ENCODE data around the gene MPDZ. TPM values are rescaled to one million over a fixed set of nuclear protein-coding genes. Genes with fewer than 3 reads are reported as not detected.

MPDZ gene
- total RNA-seq, 1 experiment from 2014 or later = 46.7 TPM

DNA sequence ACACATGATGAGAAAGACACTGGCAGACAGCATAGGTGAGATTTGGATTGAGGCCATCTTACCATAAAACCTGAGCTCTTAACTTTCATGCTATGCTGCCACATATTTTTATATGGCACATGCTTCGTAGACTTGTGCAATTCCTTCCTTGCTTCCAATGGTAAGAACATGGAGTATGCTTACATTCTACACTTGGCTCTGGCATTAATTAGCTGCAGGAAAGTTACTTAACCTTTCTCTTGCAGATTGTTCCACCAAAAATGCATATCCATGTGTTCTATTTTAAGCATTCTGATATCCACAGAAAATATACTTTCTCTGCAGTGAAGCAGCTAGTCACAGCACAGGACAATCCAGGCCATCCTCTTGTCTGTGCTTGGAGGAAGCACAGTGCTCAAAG is 119.4 kb downstream of the MPDZ start:
- H3K79me1 ChIP-seq (ENCODE audit: insufficient read depth, low read depth, low read length, poor library complexity, severe bottlenecking) = no peaks in the 10 kb centered on the region

More for the DNA sequence above, 119.4 kb downstream of the MPDZ start:
- no peak for DNase-seq
- Histone ChIP-seq H2AFZ (ENCODE audit: low read length) (no peak overlapping the region), H3T11ph (ENCODE audit: low read length) (no peak overlapping the region), H3K9me3 (ENCODE audit: control insufficient read depth, low read depth, low read length) (no peaks in the 10 kb centered on the region), H2AK5ac (ENCODE audit: insufficient read length, low read length) (no peak overlapping the region), H3K4me1 (ENCODE audit: insufficient read depth, low read length) (peaks cover 7% of the 10 kb centered on the region), H2BK5ac (ENCODE audit: insufficient read length, low read length) (no peak overlapping the region), H3K4ac (ENCODE audit: low read depth, low read length) (no peak overlapping the region), H3K23me2 (ENCODE audit: insufficient read length, low read depth, low read length, poor library complexity, severe bottlenecking) (no peaks in the 10 kb centered on the region), H2BK20ac (ENCODE audit: low read depth, low read length, poor library complexity, severe bottlenecking) (no peak overlapping the region), H4K20me1 (ENCODE audit: control insufficient read depth, insufficient read depth, insufficient read length) (no peaks in the 10 kb centered on the region), H4K8ac (replicated peaks; ENCODE audit: insufficient read length, low read depth, low read length) (no peak overlapping the region), H3K4me2 (ENCODE audit: insufficient read depth, insufficient read length, low read length) (no peak overlapping the region), H3K27ac (ENCODE audit: insufficient read length, low read depth, low read length) (no peak overlapping the region), H3K14ac (ENCODE audit: insufficient read depth, low read length) (no peak overlapping the region), H2BK12ac (ENCODE audit: insufficient read length, low read depth, low read length) (no peak overlapping the region), H2BK15ac (ENCODE audit: low read depth, low read length) (no peak overlapping the region), H3K18ac (ENCODE audit: insufficient read length, low read depth, low read length) (no peak overlapping the region), H3K56ac (ENCODE audit: insufficient read length, low read depth, low read length) (no peak overlapping the region), H3K9ac (ENCODE audit: extremely low read depth, insufficient read length, low read length) (no peak overlapping the region), H3K23ac (ENCODE audit: insufficient read length, low read depth, low read length) (no peak overlapping the region), H3K27me3 (ENCODE audit: insufficient read depth, low read length) (no peaks in the 10 kb centered on the region), H4K91ac (ENCODE audit: insufficient read length, low read depth, low read length) (no peak overlapping the region), H3K79me2 (ENCODE audit: insufficient read depth, low read length) (no peaks in the 10 kb centered on the region), H2BK120ac (ENCODE audit: low read depth, low read length, poor library complexity, severe bottlenecking) (no peak overlapping the region), H4K5ac (ENCODE audit: insufficient read length, low read depth, low read length) (no peak overlapping the region)
- WGBS (ENCODE audit: extremely low coverage, insufficient read length, low lambda C conversion rate) = no CpG with 5 or more reads among the region's 1 CpG
- no peak for TF ChIP-seq CTCF (conservative IDR thresholded peaks at IDR 0.05)
- Mint-ChIP-seq H3K4me1 (peaks cover 9 to 12% of the 10 kb centered on the region in 2 experiments), H3K27ac (no peak overlapping the region), H3K4me3 (no peak overlapping the region), H3K9me3 (no peaks in the 10 kb centered on the region), H3K36me3 (ENCODE audit: insufficient read depth in 1 of 3, low read depth in 3 of 3) (peaks cover 0 to 24% (median 5%) of the 10 kb centered on the region in 3 experiments; a peak in 4 of 7 replicates), H3K27me3 (ENCODE audit: low read depth) (no peaks in the 10 kb centered on the region)
